Colonic mucosa (tissue), 4 donors: ENCODE measurements around the gene EXOC4. TPM values are rescaled to one million over a fixed set of nuclear protein-coding genes. Genes with fewer than 3 reads are reported as not detected.

ENCODE experiments used
- DNase-seq: peaks from one replicate; pipeline ENCODE4 v3.0.0-alpha.2; 2020
- H3K27ac ChIP-seq: fragments of 200-600 bp; one replicate; pipeline ENCODE4 v1.8.0; 2021
- H3K27me3 ChIP-seq: fragments of 200-600 bp; one replicate; pipeline ENCODE4 v1.8.0; 2021
- H3K36me3 ChIP-seq: fragments of 200-600 bp; one replicate; pipeline ENCODE4 v1.8.0; 2021
- H3K4me1 ChIP-seq: fragments of 200-600 bp; one replicate; pipeline ENCODE4 v1.8.0; 2021; ENCODE audit warnings: mild to moderate bottlenecking
- H3K4me3 ChIP-seq: fragments of 200-600 bp; one replicate; pipeline ENCODE4 v1.8.0; 2021
- H3K9ac ChIP-seq, 2 donors: one replicate each; pipeline ENCODE4 v1.7.0; 2013; ENCODE audit warnings: control low read depth in 2 of 2, low read depth in 2 of 2, low read length in 2 of 2
- H3K9me3 ChIP-seq: fragments of 200-600 bp; one replicate; pipeline ENCODE4 v1.8.0; 2021
- intact Hi-C: fragments of 100-400 bp; cut with DNase I; formaldehyde crosslinking; loops from one replicate; pipeline ENCODE4 v1.14.1; 2022
- total RNA-seq, 2 donors: library from RNA; stranded (reverse); fragmentation: NEBNext Ultra II Directional in 1 of 2; extraction: Animal tissue kit (Norgen Biotek cat#: 25700) in 1 of 2; gene quantifications; one replicate each; pipeline ENCODE4 v1.2.1, GENCODE V29; 2021
- TF ChIP-seq, protein P1 (sequence below): fragments of 200-600 bp; IDR thresholded peaks from one replicate; pipeline ENCODE4 v1.8.0; 2022; ENCODE audit warnings: antibody characterized with exemption, mild to moderate bottlenecking
- donor health status: healthy.
- donor health status: DM: no; HTN: no; CAD: no.
- donor health status: DM: no; HTN: no; CAD: no.

Gene EXOC4
- total RNA-seq, 2 donors from 2014 or later = 61.1 to 73.3 TPM

DNA sequence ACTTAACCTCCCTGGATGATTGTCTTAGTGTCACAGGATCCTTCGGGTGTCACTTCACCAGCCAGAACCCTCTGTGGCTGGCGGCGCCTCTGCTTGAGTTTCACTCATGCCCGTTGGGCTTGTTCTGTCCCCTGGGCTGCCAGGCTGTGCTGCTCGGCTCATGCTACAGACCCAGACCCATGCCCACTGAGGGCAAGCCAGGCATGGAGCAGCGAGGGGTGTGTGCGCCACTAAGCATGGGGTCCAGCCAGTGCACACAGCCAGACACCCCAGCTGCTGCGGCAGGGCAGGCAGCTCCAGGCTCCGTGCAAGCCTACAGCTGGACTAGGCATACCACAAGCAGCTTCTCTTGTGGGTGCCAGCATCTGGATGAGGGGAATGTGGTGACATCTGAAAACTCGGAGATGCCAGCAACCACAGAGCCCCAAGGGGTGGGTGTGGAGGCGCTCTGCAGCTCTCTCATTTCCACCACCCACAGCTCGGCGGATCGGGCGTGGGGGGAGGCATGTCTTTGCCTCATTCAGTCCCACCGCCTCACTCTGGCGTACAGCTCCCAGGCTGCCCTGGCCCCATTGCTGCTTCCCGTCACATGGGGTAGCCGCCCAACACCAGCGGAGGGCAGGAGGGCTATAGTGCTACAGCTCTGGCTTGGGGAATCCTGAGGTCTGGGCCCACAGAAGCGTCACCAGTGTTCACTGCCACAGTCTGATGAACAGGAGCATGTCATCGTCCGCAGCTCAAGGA is 604.7 kb downstream of the EXOC4 start:
- H3K36me3 ChIP-seq = no peaks in the 10 kb centered on the region
- no peak for DNase-seq

DNA sequence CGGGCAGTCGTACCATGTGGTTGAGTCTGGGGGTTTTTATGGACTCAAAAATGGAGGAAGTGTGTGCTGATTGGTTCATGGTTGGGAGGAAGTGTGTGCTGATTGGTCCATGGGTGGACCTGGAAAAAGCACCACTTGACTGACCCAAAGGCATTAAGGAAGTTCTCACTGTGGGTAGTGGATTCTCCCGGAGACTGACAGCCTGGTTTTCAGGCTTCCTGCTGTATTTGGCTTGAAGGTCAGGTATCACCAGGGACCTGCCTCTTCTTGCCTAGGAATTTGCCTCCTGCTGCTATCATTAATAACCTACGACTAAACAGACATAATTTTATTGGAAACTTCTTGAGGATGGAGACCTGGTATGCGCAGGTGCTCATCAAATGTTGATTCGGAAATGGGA is 605.4 kb downstream of the EXOC4 start:
- Histone ChIP-seq H3K36me3 (no peaks in the 10 kb centered on the region), H3K4me1 (no peaks in the 10 kb centered on the region), H3K9me3 (no peaks in the 10 kb centered on the region), H3K9ac (no peak overlapping the region), H3K4me3 (no peak overlapping the region), H3K27me3 (no peaks in the 10 kb centered on the region), H3K27ac (no peak overlapping the region)
- DNase-seq = no peak
- TF ChIP-seq, protein P1, sequence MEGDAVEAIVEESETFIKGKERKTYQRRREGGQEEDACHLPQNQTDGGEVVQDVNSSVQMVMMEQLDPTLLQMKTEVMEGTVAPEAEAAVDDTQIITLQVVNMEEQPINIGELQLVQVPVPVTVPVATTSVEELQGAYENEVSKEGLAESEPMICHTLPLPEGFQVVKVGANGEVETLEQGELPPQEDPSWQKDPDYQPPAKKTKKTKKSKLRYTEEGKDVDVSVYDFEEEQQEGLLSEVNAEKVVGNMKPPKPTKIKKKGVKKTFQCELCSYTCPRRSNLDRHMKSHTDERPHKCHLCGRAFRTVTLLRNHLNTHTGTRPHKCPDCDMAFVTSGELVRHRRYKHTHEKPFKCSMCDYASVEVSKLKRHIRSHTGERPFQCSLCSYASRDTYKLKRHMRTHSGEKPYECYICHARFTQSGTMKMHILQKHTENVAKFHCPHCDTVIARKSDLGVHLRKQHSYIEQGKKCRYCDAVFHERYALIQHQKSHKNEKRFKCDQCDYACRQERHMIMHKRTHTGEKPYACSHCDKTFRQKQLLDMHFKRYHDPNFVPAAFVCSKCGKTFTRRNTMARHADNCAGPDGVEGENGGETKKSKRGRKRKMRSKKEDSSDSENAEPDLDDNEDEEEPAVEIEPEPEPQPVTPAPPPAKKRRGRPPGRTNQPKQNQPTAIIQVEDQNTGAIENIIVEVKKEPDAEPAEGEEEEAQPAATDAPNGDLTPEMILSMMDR = no peak
- intact Hi-C loops = no loop called here

More for the DNA sequence above, 604.7 kb downstream of the EXOC4 start:
- Histone ChIP-seq H3K27ac (no peak overlapping the region), H3K9ac (no peak overlapping the region), H3K9me3 (no peaks in the 10 kb centered on the region), H3K4me3 (no peak overlapping the region), H3K27me3 (no peaks in the 10 kb centered on the region), H3K4me1 (no peaks in the 10 kb centered on the region)
- TF ChIP-seq, protein P1 = no peak
- intact Hi-C loops = no loop called here

DNA sequence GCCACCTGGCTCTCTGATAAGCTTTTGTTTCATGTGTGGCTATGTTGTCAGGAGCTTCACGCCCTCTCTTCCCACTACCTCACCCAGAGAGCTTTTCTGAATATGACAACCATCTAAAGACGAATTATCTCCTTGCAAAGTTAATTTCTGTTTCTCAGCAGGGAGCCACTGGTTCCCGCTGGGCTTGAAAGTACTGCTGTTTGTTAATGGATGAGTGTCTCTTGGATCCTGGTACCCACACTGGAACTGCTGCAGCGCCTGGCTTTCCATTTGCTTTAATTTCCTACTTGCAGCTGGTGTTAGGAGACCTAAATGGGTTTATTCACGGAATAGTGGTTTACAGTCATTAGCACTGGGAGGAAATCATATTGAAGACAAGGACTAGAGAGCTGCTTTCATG is 606.4 kb downstream of the EXOC4 start:
- DNase-seq = no peak
- Histone ChIP-seq H3K27me3 (no peaks in the 10 kb centered on the region), H3K4me1 (no peaks in the 10 kb centered on the region), H3K4me3 (no peak overlapping the region), H3K36me3 (no peaks in the 10 kb centered on the region), H3K9ac (no peak overlapping the region), H3K27ac (no peak overlapping the region), H3K9me3 (no peaks in the 10 kb centered on the region)
- TF ChIP-seq, protein P1 = no peak
- intact Hi-C loops = no loop called here

DNA sequence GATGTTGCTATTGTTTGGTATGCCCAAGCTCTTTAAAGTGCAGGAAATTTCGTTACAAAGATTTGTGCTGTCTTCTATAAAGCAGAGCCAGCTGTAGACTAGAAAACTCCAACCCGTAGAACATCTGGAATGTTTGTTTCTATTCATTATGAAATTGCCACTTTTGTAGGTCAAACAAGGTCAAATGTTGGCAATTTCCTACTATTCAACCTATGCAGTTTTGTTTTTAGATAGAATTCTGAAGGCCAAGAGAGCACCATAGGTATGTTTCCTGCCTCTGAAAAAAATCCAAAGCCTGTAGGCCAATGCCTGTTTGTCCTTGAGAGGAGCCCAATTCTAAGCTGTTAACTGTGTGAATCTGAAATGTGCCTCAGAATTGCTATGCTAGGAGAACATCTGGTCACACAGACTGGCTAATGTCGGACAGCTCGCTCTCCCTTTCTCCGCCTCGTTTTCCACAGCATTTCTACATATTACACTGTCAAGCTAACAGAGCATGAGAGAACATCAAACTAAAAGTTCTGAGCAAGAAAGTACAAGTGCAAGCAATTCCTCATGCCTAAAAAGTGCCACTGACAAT is 607.1 kb downstream of the EXOC4 start:
- H3K36me3 ChIP-seq = no peaks in the 10 kb centered on the region
- intact Hi-C loops = no loop called here

DNA sequence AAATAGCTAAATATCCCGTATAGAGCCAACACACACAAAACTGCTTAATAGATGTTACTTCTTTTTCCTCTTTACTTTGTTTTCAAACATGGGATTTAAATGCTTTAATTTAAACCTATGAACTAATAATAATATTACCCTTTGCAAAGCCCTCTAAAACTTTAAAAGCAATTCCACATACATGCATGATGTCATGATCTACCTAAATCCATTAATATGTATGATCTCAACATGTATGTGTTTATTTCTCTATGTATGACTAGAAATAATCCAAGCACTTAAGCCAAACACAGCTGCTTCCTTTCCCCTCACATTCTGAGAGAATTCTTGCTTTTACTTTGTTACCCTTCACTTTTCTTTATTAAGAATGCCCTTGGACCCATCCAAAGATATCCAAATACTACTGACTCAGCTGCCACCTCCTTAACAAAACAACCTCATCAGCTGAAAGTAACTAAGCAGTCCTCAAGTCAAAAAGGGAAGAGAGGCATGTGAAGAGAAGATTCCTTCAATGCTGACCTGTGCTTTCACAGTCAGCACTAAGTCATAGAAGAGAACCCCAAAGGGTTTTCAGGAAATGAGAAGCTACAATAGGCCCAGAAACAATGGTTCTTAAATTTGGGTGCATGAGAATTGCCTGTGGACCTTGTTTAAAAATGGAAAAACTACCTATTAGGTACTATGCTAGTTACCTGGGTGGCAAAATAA is 607.9 kb downstream of the EXOC4 start:
- Histone ChIP-seq H3K27ac (no peak overlapping the region), H3K27me3 (no peaks in the 10 kb centered on the region), H3K36me3 (no peaks in the 10 kb centered on the region), H3K9me3 (no peaks in the 10 kb centered on the region), H3K4me3 (no peak overlapping the region), H3K9ac (no peak overlapping the region), H3K4me1 (no peaks in the 10 kb centered on the region)
- intact Hi-C loops = no loop called here
- TF ChIP-seq, protein P1 = no peak
- no peak for DNase-seq

More for the DNA sequence above, 607.1 kb downstream of the EXOC4 start:
- Histone ChIP-seq H3K27ac (no peak overlapping the region), H3K9me3 (no peaks in the 10 kb centered on the region), H3K4me1 (no peaks in the 10 kb centered on the region), H3K9ac (no peak overlapping the region), H3K27me3 (no peaks in the 10 kb centered on the region), H3K4me3 (no peak overlapping the region)
- TF ChIP-seq, protein P1 = no peak
- no peak for DNase-seq
